Activated CD8-positive, alpha-beta T cell treated with anti-CD3 and anti-CD28 coated beads, Interleukin-2, amount 10 ng/mL, durations not matched to agents 7 days and 5 days (primary cell): Measurements from ENCODE around the gene ARF3. TPM values are rescaled to one million over a fixed set of nuclear protein-coding genes. Genes with fewer than 3 reads are reported as not detected.

ENCODE experiments used
- ATAC-seq: fragments of 150-1000 bp; cut with Tn5 transposase; one replicate; pipeline ENCODE4 v1.10.0; 2021; ENCODE audit warnings: moderate library complexity
- CTCF ChIA-PET: fragments of 350-600 bp; sonication (Branson Sonifier 250); formaldehyde crosslinking; loops from one replicate; lab custom pipeline; 2021; ENCODE audit warnings: antibody characterized with exemption; lab: Charles Lee
- POLR2A ChIA-PET: fragments of 350-600 bp; sonication (Branson Sonifier 250); formaldehyde crosslinking; loops from one replicate; lab custom pipeline; 2021; ENCODE audit warnings: antibody characterized with exemption; lab: Charles Lee
- DNase-seq: peaks from one replicate; pipeline ENCODE4 v3.0.0-alpha.2; 2020
- H3K27ac Mint-ChIP-seq: one replicate; pipeline ENCODE4 v1.8.0; 2021; ENCODE audit warnings: mild to moderate bottlenecking, mixed read lengths
- H3K27me3 Mint-ChIP-seq: one replicate; pipeline ENCODE4 v1.8.0; 2021; ENCODE audit warnings: low read depth, mixed read lengths
- H3K36me3 Mint-ChIP-seq: one replicate; pipeline ENCODE4 v1.8.0; 2021; ENCODE audit warnings: low read depth, mixed read lengths
- H3K4me1 Mint-ChIP-seq: one replicate; pipeline ENCODE4 v1.8.0; 2021; ENCODE audit warnings: low read depth, mixed read lengths
- H3K4me3 Mint-ChIP-seq: one replicate; pipeline ENCODE4 v1.8.0; 2021; ENCODE audit warnings: mild to moderate bottlenecking, mixed read lengths
- H3K9me3 Mint-ChIP-seq: one replicate; pipeline ENCODE4 v1.8.0; 2022; ENCODE audit warnings: mixed read lengths; ENCODE audit not compliant: insufficient read depth
- total RNA-seq, 2 experiments: library from RNA; stranded (reverse); gene quantifications; one replicate each; pipeline ENCODE4 v1.2.3, GENCODE V29; 2021

ARF3 gene
- total RNA-seq, 2 experiments from 2014 or later, result 104 to 108 TPM

DNA sequence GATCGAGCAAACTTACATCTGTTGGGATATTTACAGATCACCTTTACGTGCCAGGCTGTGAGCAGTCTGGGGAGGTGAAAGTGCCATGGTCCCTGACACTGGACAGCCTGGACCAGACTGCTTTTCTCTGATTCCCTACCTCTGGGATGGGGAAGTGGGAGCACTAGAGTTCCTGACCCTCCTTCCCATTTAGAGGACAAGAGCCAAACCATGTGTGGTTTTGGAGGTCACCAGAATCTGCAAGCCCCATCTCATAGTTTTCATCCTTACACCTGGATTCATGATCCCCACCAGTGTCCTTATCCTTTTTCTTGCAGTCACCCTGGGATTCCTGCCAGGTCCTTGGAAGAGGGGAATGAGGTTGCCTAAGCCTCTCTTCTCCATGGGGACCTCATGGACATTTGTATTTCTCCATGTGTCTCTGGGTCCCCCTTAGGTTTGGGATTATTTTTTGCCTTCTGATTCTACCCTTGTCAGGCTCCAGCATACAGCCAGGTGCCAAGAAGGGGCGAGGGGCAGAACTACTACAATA lies 15.7 kb upstream of the ARF3 start:
- no peak overlapping the region for H3K27ac Mint-ChIP-seq
- H3K4me1 Mint-ChIP-seq, result peaks cover 46% of the 10 kb centered on the region
- ChIA-PET CTCF (interaction anchor here (1.2 to 5.8 kb wide), 10 partner anchors 9 to 121 kb away, joined by 3 to 42 read pairs (median 6); partner anchors contain the start of genes ARF3 and DDX23), POLR2A (interaction anchor here (1.5 kb wide), 1 partner anchor 15 kb away, joined by 5 read pairs; the partner anchor contains the start of gene ARF3)
- peaks cover 84% of the 10 kb centered on the region for H3K27me3 Mint-ChIP-seq
- no peak overlapping the region for H3K4me3 Mint-ChIP-seq
- no peaks in the 10 kb centered on the region for H3K36me3 Mint-ChIP-seq
- ATAC-seq, result no peak
- no peak for DNase-seq
- no peaks in the 10 kb centered on the region for H3K9me3 Mint-ChIP-seq

DNA sequence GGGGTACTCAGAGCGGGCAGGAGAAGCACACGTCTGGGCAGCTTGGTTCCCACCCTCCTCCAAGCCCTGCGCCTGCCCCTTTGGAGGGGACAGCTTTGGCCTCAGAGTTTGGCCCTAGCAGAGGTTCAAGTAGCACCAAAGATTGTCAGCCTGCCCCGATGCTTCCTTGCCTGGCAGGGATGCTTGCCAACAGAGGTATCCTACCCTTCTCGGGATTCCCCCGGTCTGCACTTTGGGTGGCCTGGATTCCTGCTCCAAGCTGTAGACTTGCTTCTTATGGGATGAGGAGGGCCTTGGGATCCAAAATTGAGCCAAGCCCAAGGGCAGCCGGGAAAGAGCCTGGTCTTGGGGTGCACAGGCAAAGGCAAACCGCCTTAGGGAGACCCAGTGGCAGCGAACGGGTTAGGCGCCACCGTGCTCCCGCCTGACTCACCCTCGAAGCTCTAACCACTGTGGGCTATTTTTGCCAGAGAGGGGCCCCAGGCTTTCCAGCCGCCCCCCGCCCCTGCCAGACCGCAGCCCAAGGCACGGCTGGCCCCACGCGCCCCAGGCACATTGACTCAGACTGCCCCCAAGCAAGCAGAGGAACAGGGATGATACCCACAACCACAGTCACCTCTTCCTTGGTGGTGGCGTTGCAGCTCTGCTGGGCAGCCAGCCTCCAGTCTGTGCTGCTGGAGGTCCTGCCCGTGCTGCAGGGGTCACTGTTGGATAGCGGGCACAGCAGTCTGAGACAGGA lies 15.1 kb upstream of the ARF3 start:
- ATAC-seq, result peak; percentile 28
- H3K4me1 Mint-ChIP-seq, result peaks cover 40% of the 10 kb centered on the region
- H3K36me3 Mint-ChIP-seq, result no peaks in the 10 kb centered on the region
- CTCF ChIA-PET, result interaction anchor here (1.1 to 6.0 kb wide), 7 partner anchors 7 to 126 kb away, joined by 3 to 42 read pairs (median 9); partner anchors contain the start of genes ARF3, DDN and WNT1
- POLR2A ChIA-PET, result interaction anchor here (1.5 kb wide), 1 partner anchor 15 kb away, joined by 5 read pairs; the partner anchor contains the start of gene ARF3
- H3K9me3 Mint-ChIP-seq, result no peaks in the 10 kb centered on the region
- H3K4me3 Mint-ChIP-seq, result peak overlapping the region; percentile 59
- H3K27me3 Mint-ChIP-seq, result peaks cover 82% of the 10 kb centered on the region
- peak; percentile 35 for DNase-seq
- H3K27ac Mint-ChIP-seq, result no peak overlapping the region

DNA sequence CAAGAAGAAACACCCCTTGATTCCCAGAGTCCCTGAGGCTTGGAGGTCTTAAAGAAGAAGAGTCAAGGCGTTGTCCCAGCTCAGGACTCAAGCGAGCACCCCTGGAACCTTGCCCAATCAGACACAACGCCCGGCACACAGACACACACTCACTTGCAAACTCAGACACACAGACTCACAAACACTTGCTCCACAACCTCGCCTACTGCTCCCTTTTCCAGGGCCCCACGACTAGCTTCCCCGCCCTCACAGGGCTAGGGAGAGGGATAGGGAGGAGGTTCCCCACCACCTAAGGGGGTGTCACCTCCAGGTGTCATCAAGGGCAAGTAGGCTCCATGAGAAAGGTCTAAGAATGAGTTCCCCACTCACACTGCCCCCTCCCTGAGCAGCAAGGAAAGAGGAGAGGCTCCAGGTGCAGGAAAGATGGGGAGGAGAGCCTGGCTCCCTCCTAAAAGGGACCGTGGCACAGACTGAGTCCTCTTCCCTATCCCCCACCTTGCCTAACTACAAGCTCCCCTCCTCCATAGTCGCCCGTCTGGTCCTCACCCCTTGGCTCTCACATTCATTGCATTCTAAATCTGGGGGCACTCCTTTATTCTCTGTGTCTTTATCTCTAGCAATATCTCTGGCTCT lies 13.5 kb upstream of the ARF3 start:
- H3K27me3 Mint-ChIP-seq, result peaks cover 71% of the 10 kb centered on the region
- H3K9me3 Mint-ChIP-seq, result no peaks in the 10 kb centered on the region
- CTCF ChIA-PET, result interaction anchor here (0.8 to 6.0 kb wide), 8 partner anchors 8 to 118 kb away, joined by 3 to 42 read pairs (median 4); partner anchors contain the start of genes ARF3, DDN and WNT1
- H3K4me1 Mint-ChIP-seq, result peaks cover 37% of the 10 kb centered on the region
- H3K4me3 Mint-ChIP-seq, result peak overlapping the region; percentile 58
- ATAC-seq, result no peak
- DNase-seq, result no peak
- no peaks in the 10 kb centered on the region for H3K36me3 Mint-ChIP-seq
- H3K27ac Mint-ChIP-seq, result no peak overlapping the region
- POLR2A ChIA-PET, result interaction anchor here (0.9 kb wide), 1 partner anchor 47 kb away, joined by 4 read pairs; no protein-coding TSS in a partner anchor

DNA sequence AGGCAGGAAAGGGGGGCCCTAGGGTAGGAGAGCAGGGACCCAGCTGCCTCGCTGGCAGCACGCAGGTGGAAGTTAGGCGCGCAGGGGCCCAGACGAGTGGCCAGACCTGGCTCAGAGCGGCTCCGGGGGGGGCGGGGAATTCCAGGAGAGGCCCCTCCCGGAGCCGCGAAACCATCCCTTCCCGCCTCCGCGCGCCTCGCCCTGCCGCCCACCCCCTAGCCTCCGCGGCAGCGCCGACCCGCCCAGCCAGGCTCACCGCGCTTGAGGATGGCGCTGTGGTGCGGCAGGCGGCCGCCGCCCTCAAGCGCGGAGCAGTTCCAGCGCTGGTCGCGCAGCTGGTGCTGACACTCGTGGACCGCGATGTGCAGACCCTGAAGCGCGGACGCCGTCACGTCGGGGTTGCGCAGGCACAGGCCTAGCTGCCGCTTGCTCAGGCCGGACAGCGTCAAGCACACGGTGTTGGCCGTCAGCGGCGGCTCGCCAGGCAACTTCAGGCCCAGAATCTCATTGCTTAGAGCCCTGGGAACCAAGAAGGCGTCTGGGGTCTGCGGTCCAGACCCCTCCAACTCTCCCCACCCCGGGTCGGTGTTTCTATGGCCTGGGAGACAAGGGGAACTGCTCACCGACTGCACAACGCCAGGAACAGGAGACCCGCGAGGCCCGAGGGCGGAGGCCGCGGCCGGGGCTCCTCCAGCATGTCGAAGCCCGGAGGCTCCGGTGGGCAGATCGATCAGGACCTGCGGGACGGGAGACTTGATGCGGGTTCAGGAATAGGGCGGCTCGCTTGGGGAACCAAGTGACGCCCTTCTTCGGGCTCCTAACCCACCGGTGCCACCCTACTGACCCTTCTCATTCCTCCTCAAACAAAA lies 12.8 kb upstream of the ARF3 start:
- Mint-ChIP-seq H3K4me1 (peaks cover 37% of the 10 kb centered on the region), H3K36me3 (no peaks in the 10 kb centered on the region), H3K9me3 (no peaks in the 10 kb centered on the region), H3K27me3 (peaks cover 68% of the 10 kb centered on the region), H3K27ac (no peak overlapping the region), H3K4me3 (no peak overlapping the region)
- DNase-seq (no peak), ATAC-seq (peak; percentile 50)
- CTCF ChIA-PET, result interaction anchor here (0.8 to 6.0 kb wide), 9 partner anchors 9 to 117 kb away, joined by 3 to 42 read pairs (median 3); partner anchors contain the start of genes ARF3 and WNT1
- POLR2A ChIA-PET, result no interaction called here

DNA sequence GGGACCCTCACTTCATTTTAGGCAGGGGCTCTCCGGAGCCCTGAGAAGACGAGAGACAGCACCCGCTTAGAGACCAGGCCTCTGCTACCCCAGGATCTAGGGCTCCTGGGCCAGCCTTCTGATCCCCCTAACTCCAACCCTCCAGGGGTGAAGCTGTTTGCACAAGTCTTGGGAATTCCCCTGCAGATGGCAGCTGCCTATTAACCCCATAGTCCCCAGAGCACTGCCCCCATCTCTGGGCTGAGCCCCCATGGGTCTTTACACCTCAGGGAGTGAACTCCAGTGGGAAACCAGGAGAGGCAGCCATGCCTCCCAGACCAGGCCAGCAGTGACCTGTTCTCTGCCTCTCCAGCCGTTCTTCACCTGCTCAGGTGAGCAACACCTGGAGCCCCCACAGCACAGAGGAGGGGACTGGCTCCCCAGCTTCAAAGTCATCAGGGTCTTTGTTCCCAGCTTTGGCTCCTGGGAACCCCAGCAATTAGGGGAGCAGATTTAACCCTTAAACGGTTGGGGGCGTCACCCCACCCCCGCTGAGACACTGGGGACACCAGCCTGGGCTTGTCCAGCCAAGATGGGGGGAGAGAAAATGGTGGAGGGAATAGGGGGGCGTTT lies 12.0 kb upstream of the ARF3 start:
- Mint-ChIP-seq H3K9me3 (no peaks in the 10 kb centered on the region), H3K36me3 (no peaks in the 10 kb centered on the region), H3K4me3 (no peak overlapping the region), H3K4me1 (peaks cover 37% of the 10 kb centered on the region), H3K27me3 (peaks cover 62% of the 10 kb centered on the region), H3K27ac (no peak overlapping the region)
- DNase-seq (no peak), ATAC-seq (no peak)
- ChIA-PET CTCF (interaction anchor here (0.8 to 6.0 kb wide), 9 partner anchors 9 to 78 kb away, joined by 3 to 42 read pairs (median 3); partner anchors contain the start of gene WNT1), POLR2A (interaction anchor here (0.7 to 0.9 kb wide), 2 partner anchors 11 to 117 kb away, joined by 3 read pairs; no protein-coding TSS in a partner anchor)

DNA sequence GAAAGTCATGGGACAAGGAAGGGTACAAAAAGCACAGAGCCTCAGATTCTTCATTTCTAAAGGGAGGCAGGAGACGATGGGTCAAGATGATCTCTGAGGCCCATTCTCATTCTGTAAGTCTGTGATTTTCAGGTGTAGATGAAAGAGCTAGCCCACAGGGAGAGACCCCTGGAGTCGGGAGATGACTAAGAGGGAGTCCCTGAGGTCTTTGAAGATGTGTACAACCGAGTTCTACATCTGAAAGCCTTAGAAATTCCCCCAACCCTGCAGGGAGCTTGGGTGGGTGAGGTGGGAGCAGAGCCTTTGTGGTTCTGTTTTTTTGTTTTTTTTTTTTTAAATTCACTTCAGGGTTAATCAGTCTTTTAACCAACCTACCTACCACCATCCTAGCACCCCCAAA lies 11.2 kb upstream of the ARF3 start:
- ChIA-PET CTCF (interaction anchor here (1.2 to 6.0 kb wide), 8 partner anchors 8 to 77 kb away, joined by 3 to 42 read pairs (median 4); partner anchors contain the start of genes ARF3 and WNT1), POLR2A (interaction anchor here (0.7 to 1.2 kb wide), 3 partner anchors 9 to 116 kb away, joined by 3 read pairs; partner anchors contain the start of gene WNT1)
- H3K27me3 Mint-ChIP-seq, result peaks cover 58% of the 10 kb centered on the region
- no peak for ATAC-seq
- H3K4me1 Mint-ChIP-seq, result peaks cover 37% of the 10 kb centered on the region
- no peak overlapping the region for H3K27ac Mint-ChIP-seq
- no peaks in the 10 kb centered on the region for H3K36me3 Mint-ChIP-seq
- no peak for DNase-seq
- H3K9me3 Mint-ChIP-seq, result no peaks in the 10 kb centered on the region
- H3K4me3 Mint-ChIP-seq, result no peak overlapping the region

DNA sequence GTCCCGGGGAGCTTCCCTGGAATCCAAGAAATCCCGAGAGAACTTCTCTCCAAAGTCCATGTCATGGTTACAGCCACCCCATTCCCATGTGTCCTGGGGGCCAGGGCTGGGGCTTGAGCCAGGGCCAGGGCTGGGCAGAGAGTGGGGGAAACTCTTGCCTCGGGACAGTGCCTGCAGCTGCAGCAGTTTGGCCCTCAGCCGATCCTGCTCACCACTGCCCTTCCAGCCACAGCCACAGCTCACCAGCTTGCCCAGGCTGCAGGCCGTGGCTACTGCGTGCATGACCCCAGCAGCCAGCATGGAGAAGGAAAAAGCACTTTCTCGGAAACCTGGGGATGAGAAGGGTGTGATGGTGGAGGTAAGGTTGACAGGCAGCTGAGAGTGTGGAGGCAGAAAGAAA lies 10.7 kb upstream of the ARF3 start:
- no peaks in the 10 kb centered on the region for H3K36me3 Mint-ChIP-seq
- peaks cover 35% of the 10 kb centered on the region for H3K4me1 Mint-ChIP-seq
- no peaks in the 10 kb centered on the region for H3K9me3 Mint-ChIP-seq
- ChIA-PET POLR2A (interaction anchor here (1.2 kb wide), 1 partner anchor 10 kb away, joined by 3 read pairs; the partner anchor contains the start of gene WNT1), CTCF (interaction anchor here (1.4 to 6.0 kb wide), 5 partner anchors 11 to 26 kb away, joined by 3 to 42 read pairs (median 5); partner anchors contain the start of genes ARF3 and WNT1)
- no peak overlapping the region for H3K27ac Mint-ChIP-seq
- no peak for DNase-seq
- H3K4me3 Mint-ChIP-seq, result no peak overlapping the region
- peaks cover 54% of the 10 kb centered on the region for H3K27me3 Mint-ChIP-seq
- no peak for ATAC-seq

DNA sequence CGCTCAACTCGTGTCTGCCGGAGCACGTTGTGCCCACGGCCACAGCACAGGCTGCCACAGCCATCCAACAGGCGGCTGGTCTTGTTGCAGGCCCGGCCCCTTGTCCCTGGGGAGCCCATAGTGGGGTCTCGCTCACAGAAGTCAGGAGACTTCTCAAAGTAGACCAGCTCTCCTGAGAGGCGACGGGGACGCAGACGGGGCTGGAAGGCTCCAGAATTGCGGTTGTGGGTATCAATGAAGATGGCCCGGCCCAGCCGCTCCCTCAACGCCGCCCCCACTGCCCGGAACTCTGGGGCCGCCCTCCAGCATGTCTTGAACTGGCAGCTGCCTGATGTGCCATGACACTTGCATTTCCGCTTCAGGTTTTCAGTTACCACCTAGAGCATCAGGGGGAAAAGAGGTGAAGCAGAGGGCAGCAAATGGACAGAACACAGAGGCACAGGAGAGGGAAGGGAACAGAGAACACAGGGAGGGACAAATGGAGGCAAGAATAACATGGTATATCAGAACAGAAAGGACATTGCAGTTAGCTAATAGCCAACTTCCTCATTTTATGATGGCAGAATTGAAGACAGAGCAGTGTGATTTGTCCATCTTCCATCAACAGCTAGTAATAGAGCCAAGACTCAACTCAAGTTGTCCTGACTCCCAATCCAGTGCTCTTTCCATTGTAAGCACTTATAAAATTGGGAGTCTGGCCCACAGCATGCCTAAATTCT lies 9.0 kb upstream of the ARF3 start:
- H3K4me1 Mint-ChIP-seq, result peaks cover 20% of the 10 kb centered on the region
- no peaks in the 10 kb centered on the region for H3K36me3 Mint-ChIP-seq
- H3K27ac Mint-ChIP-seq, result no peak overlapping the region
- H3K27me3 Mint-ChIP-seq, result peaks cover 38% of the 10 kb centered on the region
- H3K4me3 Mint-ChIP-seq, result no peak overlapping the region
- CTCF ChIA-PET, result interaction anchor here (0.9 to 6.0 kb wide), 6 partner anchors 9 to 76 kb away, joined by 3 to 41 read pairs (median 6); partner anchors contain the start of genes ARF3 and WNT1
- no peak for DNase-seq
- no peak for ATAC-seq
- no peaks in the 10 kb centered on the region for H3K9me3 Mint-ChIP-seq
- POLR2A ChIA-PET, result interaction anchor here (0.6 kb wide), 1 partner anchor 11 kb away, joined by 3 read pairs; no protein-coding TSS in a partner anchor

DNA sequence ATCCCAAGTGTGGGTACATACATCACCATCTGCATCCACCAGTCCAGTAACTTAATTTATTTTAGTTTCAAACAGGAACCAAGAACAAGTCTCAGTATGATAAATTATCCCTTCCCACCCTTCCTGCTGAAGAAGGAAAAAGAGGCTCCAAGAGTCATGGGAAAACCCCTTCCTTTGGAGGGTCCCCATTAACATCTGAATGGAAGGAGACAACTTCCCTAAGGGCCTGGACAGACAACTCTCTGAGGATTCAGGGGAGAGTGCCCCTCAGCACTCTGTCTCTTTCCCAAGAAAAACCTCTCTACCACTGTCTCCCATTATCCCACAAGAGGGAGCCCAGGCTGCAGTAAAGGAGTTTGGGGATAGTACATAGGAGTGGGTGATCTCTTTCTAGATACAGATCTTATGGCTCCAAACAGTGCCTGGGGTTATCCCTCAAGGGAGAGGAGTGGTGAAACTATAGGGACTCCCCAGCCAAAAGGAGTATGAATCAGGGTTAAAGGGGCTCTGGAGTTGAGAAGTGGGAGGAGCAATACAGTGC lies 8.1 kb upstream of the ARF3 start:
- DNase-seq (no peak), ATAC-seq (no peak)
- Mint-ChIP-seq H3K4me3 (no peak overlapping the region), H3K27ac (no peak overlapping the region), H3K27me3 (peaks cover 36% of the 10 kb centered on the region), H3K36me3 (no peaks in the 10 kb centered on the region), H3K4me1 (peaks cover 10% of the 10 kb centered on the region), H3K9me3 (no peaks in the 10 kb centered on the region)
- POLR2A ChIA-PET, result no interaction called here
- CTCF ChIA-PET, result interaction anchor here (2.3 to 3.2 kb wide), 2 partner anchors 8 to 23 kb away, joined by 5 to 15 read pairs; no protein-coding TSS in a partner anchor
